WTC11 (cell line): Measurements from ENCODE around the gene MAPK11. TPM values are rescaled to one million over a fixed set of nuclear protein-coding genes. Genes with fewer than 3 reads are reported as not detected.
"Not testable (repeated sequence)": the region's sequence is repeated elsewhere in the genome, so short reads cannot be mapped to it uniquely, and the experiment has no call there.

Experiments used
- ATAC-seq: fragments of 200-7000 bp; cut with Tn5 transposase; 2 replicates; pipeline ENCODE4 v1.10.0; 2021; ENCODE audit warnings: mild to moderate bottlenecking, moderate library complexity
- CTCF ChIA-PET: fragments of 300-600 bp; sonication (Branson Sonifier 250); formaldehyde crosslinking; loops from one replicate; lab custom pipeline; 2021; ENCODE audit warnings: antibody characterized with exemption; lab: Charles Lee
- POLR2A ChIA-PET: fragments of 350-600 bp; sonication (Branson Sonifier 250); formaldehyde crosslinking; loops from one replicate; lab custom pipeline; 2021; ENCODE audit warnings: antibody characterized with exemption; lab: Charles Lee
- DNase-seq: peaks from one replicate; pipeline ENCODE4 v3.0.0; 2021; ENCODE audit warnings: low spot score
- H3K27ac Mint-ChIP-seq: 2 replicates; pipeline ENCODE4 v1.8.0; 2021; ENCODE audit warnings: mixed read lengths
- H3K27me3 Mint-ChIP-seq: 2 replicates; pipeline ENCODE4 v1.8.0; 2021; ENCODE audit warnings: low read depth, mild to moderate bottlenecking, moderate library complexity, mixed read lengths
- H3K36me3 Mint-ChIP-seq: 2 replicates; pipeline ENCODE4 v1.8.0; 2021; ENCODE audit warnings: mixed read lengths
- H3K4me1 Mint-ChIP-seq: 2 replicates; pipeline ENCODE4 v1.8.0; 2022; ENCODE audit warnings: mixed read lengths
- H3K4me3 Mint-ChIP-seq: 2 replicates; pipeline ENCODE4 v1.8.0; 2021; ENCODE audit warnings: mild to moderate bottlenecking, moderate library complexity, mixed read lengths
- H3K9me3 Mint-ChIP-seq: 2 replicates; pipeline ENCODE4 v1.8.0; 2021; ENCODE audit warnings: mixed read lengths
- ATF6 ChIP-seq: sonication (generic); formaldehyde crosslinking; IDR thresholded peaks from 2 replicates; pipeline ENCODE4 v1.8.1; 2023; ENCODE audit warnings: mild to moderate bottlenecking, missing genetic modification reagents
- CREM ChIP-seq: sonication (generic); formaldehyde crosslinking; IDR thresholded peaks from 2 replicates; pipeline ENCODE4 v1.8.1; 2022; ENCODE audit warnings: mild to moderate bottlenecking, missing genetic modification reagents, moderate library complexity
- CTCF ChIP-seq: fragments of 200-600 bp; IDR thresholded peaks from 2 replicates; pipeline ENCODE4 v1.8.0; 2022; ENCODE audit warnings: antibody characterized with exemption
- E2F4 ChIP-seq: sonication (generic); formaldehyde crosslinking; IDR thresholded peaks from 2 replicates; pipeline ENCODE4 v1.8.1; 2022; ENCODE audit warnings: low read depth, mild to moderate bottlenecking, moderate library complexity, missing genetic modification reagents, borderline replicate concordance
- JAZF1 ChIP-seq: fragments of 250-450 bp; sonication (Bioruptor Pico); IDR thresholded peaks from 2 replicates; pipeline ENCODE4 v1.9.0; 2021; ENCODE audit warnings: moderate library complexity, mild to moderate bottlenecking, inconsistent platforms
- NFE2L1 ChIP-seq: sonication (generic); formaldehyde crosslinking; IDR thresholded peaks from 2 replicates; pipeline ENCODE4 v1.8.1; 2023; ENCODE audit warnings: missing genetic modification reagents
- TEAD1 ChIP-seq: sonication (generic); formaldehyde crosslinking; IDR thresholded peaks from 2 replicates; pipeline ENCODE4 v1.8.0; 2022; ENCODE audit warnings: mild to moderate bottlenecking, missing genetic modification reagents
- total RNA-seq: library from RNA; stranded (reverse); gene quantifications from 3 replicates; pipeline ENCODE4 v1.2.3, GENCODE V29; 2021
- TF ChIP-seq, protein P1 (sequence below): sonication (generic); formaldehyde crosslinking; IDR thresholded peaks from 2 replicates; pipeline ENCODE4 v1.8.0; 2022; ENCODE audit warnings: mild to moderate bottlenecking, missing genetic modification reagents
- TF ChIP-seq, protein P2 (sequence below): fragments of 250-450 bp; sonication (Bioruptor Pico); IDR thresholded peaks from 2 replicates; pipeline ENCODE4 v2.1.2; 2022; ENCODE audit warnings: mild to moderate bottlenecking, moderate library complexity

The MAPK11 gene
- total RNA-seq, 1 experiment from 2014 or later = 2.3 TPM

DNA sequence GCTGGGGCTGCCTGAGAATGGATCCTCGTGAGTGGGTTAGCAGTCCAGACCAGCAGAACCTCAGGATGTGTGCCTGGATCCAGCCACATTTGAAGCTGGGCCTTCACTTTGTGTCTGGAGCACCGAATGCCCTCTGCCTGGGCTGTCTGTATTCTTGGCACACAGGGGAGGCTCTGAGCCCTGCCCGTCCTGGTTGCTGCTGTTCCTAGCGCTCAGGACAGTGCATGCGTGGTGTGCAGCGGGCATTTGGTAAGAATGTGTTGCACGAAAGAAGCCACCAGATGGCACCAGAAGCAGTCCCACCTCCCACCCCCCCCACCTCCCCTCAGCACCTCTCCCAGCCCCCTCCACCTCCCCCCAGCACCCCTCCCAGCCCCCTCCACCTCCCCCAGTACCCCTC lies 4.1 kb upstream of the MAPK11 start:
- no peak overlapping the region for H3K4me3 Mint-ChIP-seq
- no peaks in the 10 kb centered on the region for H3K9me3 Mint-ChIP-seq
- H3K4me1 Mint-ChIP-seq = no peaks in the 10 kb centered on the region
- DNase-seq (no peak), ATAC-seq (no peak)
- POLR2A ChIA-PET = no interaction called here
- TF ChIP-seq E2F4 (CRISPR knock-in tag) = no peak
- no peak for TF ChIP-seq ATF6 (CRISPR knock-in tag)
- no peak for TF ChIP-seq TEAD1 (CRISPR knock-in tag)
- TF ChIP-seq, protein P1, sequence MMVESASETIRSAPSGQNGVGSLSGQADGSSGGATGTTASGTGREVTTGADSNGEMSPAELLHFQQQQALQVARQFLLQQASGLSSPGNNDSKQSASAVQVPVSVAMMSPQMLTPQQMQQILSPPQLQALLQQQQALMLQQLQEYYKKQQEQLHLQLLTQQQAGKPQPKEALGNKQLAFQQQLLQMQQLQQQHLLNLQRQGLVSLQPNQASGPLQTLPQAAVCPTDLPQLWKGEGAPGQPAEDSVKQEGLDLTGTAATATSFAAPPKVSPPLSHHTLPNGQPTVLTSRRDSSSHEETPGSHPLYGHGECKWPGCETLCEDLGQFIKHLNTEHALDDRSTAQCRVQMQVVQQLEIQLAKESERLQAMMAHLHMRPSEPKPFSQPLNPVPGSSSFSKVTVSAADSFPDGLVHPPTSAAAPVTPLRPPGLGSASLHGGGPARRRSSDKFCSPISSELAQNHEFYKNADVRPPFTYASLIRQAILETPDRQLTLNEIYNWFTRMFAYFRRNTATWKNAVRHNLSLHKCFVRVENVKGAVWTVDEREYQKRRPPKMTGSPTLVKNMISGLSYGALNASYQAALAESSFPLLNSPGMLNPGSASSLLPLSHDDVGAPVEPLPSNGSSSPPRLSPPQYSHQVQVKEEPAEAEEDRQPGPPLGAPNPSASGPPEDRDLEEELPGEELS = no peak
- no peak for TF ChIP-seq CREM
- TF ChIP-seq JAZF1 (CRISPR knock-in tag) = no peak
- no peak for TF ChIP-seq CTCF
- TF ChIP-seq, protein P2, sequence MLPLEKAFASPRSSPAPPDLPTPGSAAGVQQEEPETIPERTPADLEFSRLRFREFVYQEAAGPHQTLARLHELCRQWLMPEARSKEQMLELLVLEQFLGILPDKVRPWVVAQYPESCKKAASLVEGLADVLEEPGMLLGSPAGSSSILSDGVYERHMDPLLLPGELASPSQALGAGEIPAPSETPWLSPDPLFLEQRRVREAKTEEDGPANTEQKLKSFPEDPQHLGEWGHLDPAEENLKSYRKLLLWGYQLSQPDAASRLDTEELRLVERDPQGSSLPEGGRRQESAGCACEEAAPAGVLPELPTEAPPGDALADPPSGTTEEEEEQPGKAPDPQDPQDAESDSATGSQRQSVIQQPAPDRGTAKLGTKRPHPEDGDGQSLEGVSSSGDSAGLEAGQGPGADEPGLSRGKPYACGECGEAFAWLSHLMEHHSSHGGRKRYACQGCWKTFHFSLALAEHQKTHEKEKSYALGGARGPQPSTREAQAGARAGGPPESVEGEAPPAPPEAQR = no peak
- TF ChIP-seq NFE2L1 (CRISPR knock-in tag) = no peak
- peaks cover 36% of the 10 kb centered on the region for H3K36me3 Mint-ChIP-seq
- CTCF ChIA-PET = interaction anchor here (0.6 kb wide), 1 partner anchor 28 kb away, joined by 4 read pairs; no protein-coding TSS in a partner anchor
- H3K27ac Mint-ChIP-seq = no peak overlapping the region
- peaks cover 23% of the 10 kb centered on the region for H3K27me3 Mint-ChIP-seq

DNA sequence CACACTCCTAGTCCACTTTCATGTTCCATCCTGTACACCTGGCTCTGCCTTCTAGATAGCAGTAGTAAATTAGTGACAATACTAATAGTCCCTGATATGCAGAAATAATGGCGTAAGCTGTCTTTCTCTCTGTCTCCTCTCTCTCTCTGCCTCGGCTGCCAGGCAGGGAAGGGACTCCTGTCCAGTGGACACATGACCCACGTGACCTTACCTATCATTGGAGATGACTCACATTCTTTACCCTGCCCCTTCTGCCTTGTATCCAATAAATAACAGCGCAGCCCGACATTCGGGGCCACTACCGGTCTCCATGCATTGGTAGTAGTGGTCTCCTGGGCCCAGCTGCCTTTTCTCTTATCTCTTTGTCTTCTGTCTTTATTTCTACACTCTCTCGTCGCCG lies 3.6 kb upstream of the MAPK11 start:
- H3K4me1 Mint-ChIP-seq, H3K27ac Mint-ChIP-seq, ATAC-seq, DNase-seq, H3K9me3 Mint-ChIP-seq, H3K4me3 Mint-ChIP-seq, POLR2A ChIA-PET: not testable (repeated sequence)
- CTCF ChIA-PET = interaction anchor here (0.8 to 3.4 kb wide), 5 partner anchors 11 to 68 kb away, joined by 3 to 21 read pairs (median 11); partner anchors contain the start of genes MAPK12 and PLXNB2
- peaks cover 28% of the 10 kb centered on the region for H3K27me3 Mint-ChIP-seq
- H3K36me3 Mint-ChIP-seq = peaks cover 31% of the 10 kb centered on the region

DNA sequence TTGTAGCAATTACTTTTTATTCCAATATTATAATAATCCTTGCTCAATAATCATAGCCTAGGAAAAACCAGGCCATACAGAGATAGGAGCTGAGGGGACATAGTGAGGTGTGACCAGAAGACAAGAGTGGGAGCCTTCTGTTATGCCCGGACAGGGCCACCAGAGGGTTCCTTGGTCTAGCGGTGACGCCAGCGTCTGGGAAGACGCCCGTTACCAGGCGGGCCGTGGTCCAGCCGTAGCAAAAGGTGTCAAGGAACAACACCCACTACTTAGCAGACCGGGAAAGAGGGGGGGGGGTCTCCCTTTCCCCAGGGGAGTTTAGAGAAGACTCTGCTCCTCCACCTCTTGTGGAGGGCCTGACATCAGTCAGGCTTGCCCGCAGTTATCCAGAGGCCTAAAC lies 3.2 kb upstream of the MAPK11 start:
- CTCF ChIA-PET = interaction anchor here (0.6 to 3.4 kb wide), 9 partner anchors 11 to 154 kb away, joined by 3 to 21 read pairs (median 11); partner anchors contain the start of genes HDAC10, MAPK12 and PLXNB2
- H3K27me3 Mint-ChIP-seq = peaks cover 32% of the 10 kb centered on the region
- H3K4me1 Mint-ChIP-seq, ATAC-seq, DNase-seq, H3K4me3 Mint-ChIP-seq, H3K9me3 Mint-ChIP-seq, POLR2A ChIA-PET, H3K27ac Mint-ChIP-seq: not testable (repeated sequence)
- H3K36me3 Mint-ChIP-seq = peaks cover 27% of the 10 kb centered on the region
